ENCODE measurements around the gene UBE2D2.

DNA sequence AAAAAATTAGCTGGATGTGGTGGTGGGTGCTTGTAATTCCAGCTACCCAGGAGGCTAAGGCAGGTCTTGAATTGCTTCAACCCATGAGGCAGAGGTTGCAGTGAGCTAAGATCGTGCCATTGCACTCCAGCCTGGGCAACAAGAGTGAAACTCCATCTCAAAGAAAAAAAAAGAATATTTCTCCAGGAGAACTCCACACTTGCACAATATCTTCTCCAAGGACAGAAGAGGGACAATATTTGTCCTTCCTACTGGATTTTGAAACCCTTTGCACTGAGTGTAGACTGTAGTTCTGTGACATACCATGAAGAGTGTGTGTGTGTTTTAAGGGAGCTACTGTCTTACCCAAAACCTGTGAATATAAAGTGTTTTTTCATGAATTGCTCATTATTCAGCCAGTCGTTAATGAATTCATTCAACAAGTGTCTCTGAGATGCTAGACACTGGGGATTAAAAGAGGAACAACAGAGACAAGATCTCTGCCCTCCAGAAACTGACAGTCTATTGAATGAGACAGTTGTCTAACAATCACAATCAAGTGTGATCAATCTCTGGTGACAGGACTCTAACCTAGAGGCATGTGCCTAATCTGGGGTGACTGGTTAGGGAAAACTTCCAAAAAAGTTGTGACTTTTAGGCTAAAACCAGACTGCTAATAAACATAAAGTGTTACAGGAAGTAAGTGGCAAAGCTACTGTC lies 9.8 kb upstream of the UBE2D2 start:
- TF ChIP-seq, protein P1, sequence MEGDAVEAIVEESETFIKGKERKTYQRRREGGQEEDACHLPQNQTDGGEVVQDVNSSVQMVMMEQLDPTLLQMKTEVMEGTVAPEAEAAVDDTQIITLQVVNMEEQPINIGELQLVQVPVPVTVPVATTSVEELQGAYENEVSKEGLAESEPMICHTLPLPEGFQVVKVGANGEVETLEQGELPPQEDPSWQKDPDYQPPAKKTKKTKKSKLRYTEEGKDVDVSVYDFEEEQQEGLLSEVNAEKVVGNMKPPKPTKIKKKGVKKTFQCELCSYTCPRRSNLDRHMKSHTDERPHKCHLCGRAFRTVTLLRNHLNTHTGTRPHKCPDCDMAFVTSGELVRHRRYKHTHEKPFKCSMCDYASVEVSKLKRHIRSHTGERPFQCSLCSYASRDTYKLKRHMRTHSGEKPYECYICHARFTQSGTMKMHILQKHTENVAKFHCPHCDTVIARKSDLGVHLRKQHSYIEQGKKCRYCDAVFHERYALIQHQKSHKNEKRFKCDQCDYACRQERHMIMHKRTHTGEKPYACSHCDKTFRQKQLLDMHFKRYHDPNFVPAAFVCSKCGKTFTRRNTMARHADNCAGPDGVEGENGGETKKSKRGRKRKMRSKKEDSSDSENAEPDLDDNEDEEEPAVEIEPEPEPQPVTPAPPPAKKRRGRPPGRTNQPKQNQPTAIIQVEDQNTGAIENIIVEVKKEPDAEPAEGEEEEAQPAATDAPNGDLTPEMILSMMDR (IDR thresholded peaks at IDR 0.05) = no peak
- TF ChIP-seq POLR2A (IDR thresholded peaks at IDR 0.05) = no peak

Measured in testis (tissue), 2 donors.